Metanephros (tissue), 1 donor: Measurements from ENCODE around the gene SLCO6A1. TPM values are rescaled to one million over a fixed set of nuclear protein-coding genes. Genes with fewer than 3 reads are reported as not detected.

Experiments used
- total RNA-seq: library from RNA; depleted of rRNA; stranded (reverse); fragments of >200 nt; gene quantifications from one replicate; pipeline ENCODE4 v1.2.3, GENCODE V29; 2014

The SLCO6A1 gene, protein sequence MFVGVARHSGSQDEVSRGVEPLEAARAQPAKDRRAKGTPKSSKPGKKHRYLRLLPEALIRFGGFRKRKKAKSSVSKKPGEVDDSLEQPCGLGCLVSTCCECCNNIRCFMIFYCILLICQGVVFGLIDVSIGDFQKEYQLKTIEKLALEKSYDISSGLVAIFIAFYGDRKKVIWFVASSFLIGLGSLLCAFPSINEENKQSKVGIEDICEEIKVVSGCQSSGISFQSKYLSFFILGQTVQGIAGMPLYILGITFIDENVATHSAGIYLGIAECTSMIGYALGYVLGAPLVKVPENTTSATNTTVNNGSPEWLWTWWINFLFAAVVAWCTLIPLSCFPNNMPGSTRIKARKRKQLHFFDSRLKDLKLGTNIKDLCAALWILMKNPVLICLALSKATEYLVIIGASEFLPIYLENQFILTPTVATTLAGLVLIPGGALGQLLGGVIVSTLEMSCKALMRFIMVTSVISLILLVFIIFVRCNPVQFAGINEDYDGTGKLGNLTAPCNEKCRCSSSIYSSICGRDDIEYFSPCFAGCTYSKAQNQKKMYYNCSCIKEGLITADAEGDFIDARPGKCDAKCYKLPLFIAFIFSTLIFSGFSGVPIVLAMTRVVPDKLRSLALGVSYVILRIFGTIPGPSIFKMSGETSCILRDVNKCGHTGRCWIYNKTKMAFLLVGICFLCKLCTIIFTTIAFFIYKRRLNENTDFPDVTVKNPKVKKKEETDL
- total RNA-seq = not detected

DNA sequence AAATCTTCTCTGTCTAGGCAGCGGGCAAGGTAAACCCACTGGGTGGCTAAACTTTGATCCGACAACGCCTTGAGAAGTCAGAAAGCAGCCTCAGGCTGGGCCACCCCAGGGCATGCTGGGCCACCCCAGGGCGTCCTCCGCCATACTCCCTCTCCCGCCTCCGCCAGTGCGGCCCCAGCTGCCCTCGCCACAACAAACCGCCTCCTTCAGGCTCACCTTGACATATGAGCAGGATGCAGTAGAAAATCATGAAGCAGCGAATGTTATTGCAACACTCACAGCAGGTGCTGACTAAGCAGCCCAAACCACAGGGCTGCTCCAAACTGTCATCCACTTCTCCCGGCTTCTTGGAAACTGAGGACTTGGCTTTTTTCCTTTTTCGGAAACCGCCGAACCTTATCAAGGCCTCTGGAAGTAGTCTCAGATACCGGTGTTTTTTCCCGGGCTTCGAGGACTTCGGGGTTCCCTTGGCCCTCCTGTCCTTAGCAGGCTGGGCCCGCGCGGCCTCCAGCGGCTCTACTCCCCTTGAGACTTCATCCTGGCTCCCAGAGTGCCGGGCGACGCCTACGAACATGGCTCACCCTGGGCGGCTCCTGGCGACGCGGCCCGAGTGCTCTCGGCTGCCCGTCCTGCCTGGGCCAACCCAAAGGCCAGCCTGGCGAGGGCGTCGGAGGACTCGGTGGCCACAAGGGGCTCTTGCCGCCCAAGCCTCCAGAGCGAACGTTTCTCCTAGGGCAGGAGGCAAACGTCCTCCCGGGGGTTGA lies at the start of gene SLCO6A1:
SLCO6A1 (minus strand) TSS at position 731 of the 764 bp plus-strand sequence; CDS start at position 574, 157 bp downstream.

Other genes starting within 250 kb of the SLCO6A1 start
- gene SLCO4C1, start 202.7 kb downstream of the SLCO6A1 start, total RNA-seq = 12.8 TPM